Osteoblast (primary cell): ENCODE measurements around the gene LPCAT1. TPM values are rescaled to one million over a fixed set of nuclear protein-coding genes. Genes with fewer than 3 reads are reported as not detected.

Experiments
- DNase-seq: peaks from one replicate; pipeline ENCODE4 v3.0.0; 2011; ENCODE audit warnings: low spot score, mixed read lengths; ENCODE audit not compliant: insufficient read length; ENCODE audit errors: missing footprints
- H2AFZ ChIP-seq: 2 replicates; pipeline ENCODE4 v1.6.0; 2011; ENCODE audit warnings: mild to moderate bottlenecking, low read length
- H3K27ac ChIP-seq: 2 replicates; pipeline ENCODE4 v1.5.1; 2011; ENCODE audit warnings: mild to moderate bottlenecking, low read depth, low read length, moderate library complexity
- H3K27me3 ChIP-seq: 2 replicates; pipeline ENCODE4 v1.6.0; 2012; ENCODE audit warnings: mild to moderate bottlenecking, control low read depth, inconsistent platforms, low read length, moderate library complexity; ENCODE audit not compliant: insufficient read depth
- H3K36me3 ChIP-seq: 2 replicates; pipeline ENCODE4 v1.5.1; 2011; ENCODE audit warnings: mild to moderate bottlenecking, low read length, control low read depth, moderate library complexity; ENCODE audit not compliant: insufficient read depth
- H3K4me1 ChIP-seq: 2 replicates; pipeline ENCODE4 v1.5.1; 2011; ENCODE audit warnings: mild to moderate bottlenecking, low read length, control low read depth, moderate library complexity; ENCODE audit not compliant: insufficient read depth
- H3K4me2 ChIP-seq: 2 replicates; pipeline ENCODE4 v1.6.0; 2011; ENCODE audit warnings: mild to moderate bottlenecking, low read length; ENCODE audit not compliant: insufficient read depth
- H3K4me3 ChIP-seq: fragments of 200-600 bp; sonication (generic); 3 replicates; pipeline ENCODE4 v1.5.1; 2012; ENCODE audit warnings: mild to moderate bottlenecking, low read length, inconsistent platforms; ENCODE audit not compliant: insufficient read depth
- H3K79me2 ChIP-seq: 2 replicates; pipeline ENCODE4 v1.6.0; 2012; ENCODE audit warnings: mild to moderate bottlenecking, low read length, control low read depth, inconsistent platforms; ENCODE audit not compliant: insufficient read depth
- H3K9me3 ChIP-seq: 2 replicates; pipeline ENCODE4 v1.5.1; 2011; ENCODE audit warnings: low read depth, low read length, control low read depth
- H4K20me1 ChIP-seq: 2 replicates; pipeline ENCODE4 v1.6.0; 2012; ENCODE audit warnings: mild to moderate bottlenecking, low read length, control low read depth; ENCODE audit not compliant: insufficient read depth
- total RNA-seq: library from RNA; depleted of rRNA; stranded (reverse); fragments of >200 nt; gene quantifications from 2 replicates; pipeline ENCODE4 v1.2.3, GENCODE V29; 2012
- TF ChIP-seq, protein P1 (sequence below): IDR thresholded peaks from 2 replicates; pipeline ENCODE4 v1.5.1; 2011; ENCODE audit warnings: mild to moderate bottlenecking, low read depth, low read length, moderate library complexity; ENCODE audit errors: extremely low read depth

Gene LPCAT1
- total RNA-seq, 1 donor = 11.6 TPM

DNA sequence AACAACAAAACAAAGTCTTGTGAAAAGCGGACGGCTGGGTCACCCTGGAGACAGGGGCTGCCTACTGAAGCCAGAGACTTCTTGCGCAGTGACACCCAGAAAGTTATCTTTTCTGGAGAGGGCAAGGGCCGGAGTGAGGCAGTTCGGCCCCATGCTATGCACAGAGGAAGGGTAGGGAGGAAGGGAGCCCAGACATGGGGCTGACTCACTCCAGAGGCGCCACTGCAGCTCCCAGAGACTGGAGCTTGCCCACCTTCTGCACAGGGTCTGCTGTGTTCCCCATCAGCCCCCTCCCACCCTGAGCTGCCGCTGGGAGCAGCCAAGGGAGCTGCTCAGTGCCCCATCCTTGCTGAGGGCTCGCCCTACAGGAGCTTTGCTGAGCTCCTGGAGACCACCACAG, 91.9 kb downstream of the LPCAT1 start:
- Histone ChIP-seq H3K4me3 (no peak overlapping the region), H3K36me3 (no peaks in the 10 kb centered on the region), H3K27me3 (no peaks in the 10 kb centered on the region), H3K79me2 (no peaks in the 10 kb centered on the region), H3K9me3 (peaks cover 14% of the 10 kb centered on the region), H3K4me2 (no peak overlapping the region), H4K20me1 (no peaks in the 10 kb centered on the region), H3K27ac (no peak overlapping the region), H3K4me1 (no peaks in the 10 kb centered on the region), H2AFZ (no peak overlapping the region)
- peak; percentile 62 for DNase-seq
- TF ChIP-seq, protein P1, sequence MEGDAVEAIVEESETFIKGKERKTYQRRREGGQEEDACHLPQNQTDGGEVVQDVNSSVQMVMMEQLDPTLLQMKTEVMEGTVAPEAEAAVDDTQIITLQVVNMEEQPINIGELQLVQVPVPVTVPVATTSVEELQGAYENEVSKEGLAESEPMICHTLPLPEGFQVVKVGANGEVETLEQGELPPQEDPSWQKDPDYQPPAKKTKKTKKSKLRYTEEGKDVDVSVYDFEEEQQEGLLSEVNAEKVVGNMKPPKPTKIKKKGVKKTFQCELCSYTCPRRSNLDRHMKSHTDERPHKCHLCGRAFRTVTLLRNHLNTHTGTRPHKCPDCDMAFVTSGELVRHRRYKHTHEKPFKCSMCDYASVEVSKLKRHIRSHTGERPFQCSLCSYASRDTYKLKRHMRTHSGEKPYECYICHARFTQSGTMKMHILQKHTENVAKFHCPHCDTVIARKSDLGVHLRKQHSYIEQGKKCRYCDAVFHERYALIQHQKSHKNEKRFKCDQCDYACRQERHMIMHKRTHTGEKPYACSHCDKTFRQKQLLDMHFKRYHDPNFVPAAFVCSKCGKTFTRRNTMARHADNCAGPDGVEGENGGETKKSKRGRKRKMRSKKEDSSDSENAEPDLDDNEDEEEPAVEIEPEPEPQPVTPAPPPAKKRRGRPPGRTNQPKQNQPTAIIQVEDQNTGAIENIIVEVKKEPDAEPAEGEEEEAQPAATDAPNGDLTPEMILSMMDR = no peak

DNA sequence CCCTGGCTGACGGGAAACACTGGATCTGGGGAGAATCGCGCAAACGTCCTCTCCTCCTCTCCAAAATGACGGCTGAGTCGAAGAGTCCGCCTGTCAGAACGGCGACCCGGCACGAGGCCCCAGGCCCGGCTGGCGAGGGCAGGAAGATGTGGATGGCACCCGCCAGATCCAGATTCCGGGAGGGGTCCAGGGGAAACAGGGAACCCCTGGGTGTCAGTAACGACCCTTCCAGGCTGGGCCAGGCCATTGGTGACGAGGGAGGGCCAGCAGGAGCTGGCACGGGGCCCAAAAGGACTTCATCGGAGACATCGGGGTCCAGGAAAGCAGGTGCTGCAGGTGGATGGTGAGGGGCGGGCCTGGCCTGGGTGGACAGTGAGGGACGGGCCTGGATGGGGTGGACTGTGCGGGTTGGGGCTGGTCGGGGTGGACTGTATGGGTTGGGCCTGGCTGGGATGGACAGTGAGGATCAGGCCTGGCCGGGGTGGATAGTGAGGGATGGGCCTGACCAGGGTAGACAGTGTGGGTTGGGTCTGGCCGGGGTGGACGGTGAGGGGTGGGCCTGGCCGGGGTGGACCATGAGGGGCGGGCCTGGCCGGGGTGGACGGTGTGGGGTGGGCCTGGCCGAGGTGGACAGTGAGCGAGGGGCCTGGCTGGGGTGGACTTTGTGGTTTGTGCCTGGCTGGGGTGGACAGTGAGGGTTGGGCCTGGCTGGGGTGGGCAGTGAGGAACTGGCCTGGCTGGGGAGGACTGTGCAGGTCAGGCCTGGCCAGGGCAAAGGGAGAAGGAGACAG, 92.5 kb downstream of the LPCAT1 start:
- Histone ChIP-seq H3K4me2 (no peak overlapping the region), H3K4me3 (no peak overlapping the region), H3K27me3 (no peaks in the 10 kb centered on the region), H3K79me2 (no peaks in the 10 kb centered on the region), H3K4me1 (no peaks in the 10 kb centered on the region), H2AFZ (no peak overlapping the region), H3K27ac (no peak overlapping the region), H3K9me3 (peaks cover 14% of the 10 kb centered on the region), H3K36me3 (no peaks in the 10 kb centered on the region), H4K20me1 (no peaks in the 10 kb centered on the region)
- peak; percentile 49 for DNase-seq
- TF ChIP-seq, protein P1 = no peak

DNA sequence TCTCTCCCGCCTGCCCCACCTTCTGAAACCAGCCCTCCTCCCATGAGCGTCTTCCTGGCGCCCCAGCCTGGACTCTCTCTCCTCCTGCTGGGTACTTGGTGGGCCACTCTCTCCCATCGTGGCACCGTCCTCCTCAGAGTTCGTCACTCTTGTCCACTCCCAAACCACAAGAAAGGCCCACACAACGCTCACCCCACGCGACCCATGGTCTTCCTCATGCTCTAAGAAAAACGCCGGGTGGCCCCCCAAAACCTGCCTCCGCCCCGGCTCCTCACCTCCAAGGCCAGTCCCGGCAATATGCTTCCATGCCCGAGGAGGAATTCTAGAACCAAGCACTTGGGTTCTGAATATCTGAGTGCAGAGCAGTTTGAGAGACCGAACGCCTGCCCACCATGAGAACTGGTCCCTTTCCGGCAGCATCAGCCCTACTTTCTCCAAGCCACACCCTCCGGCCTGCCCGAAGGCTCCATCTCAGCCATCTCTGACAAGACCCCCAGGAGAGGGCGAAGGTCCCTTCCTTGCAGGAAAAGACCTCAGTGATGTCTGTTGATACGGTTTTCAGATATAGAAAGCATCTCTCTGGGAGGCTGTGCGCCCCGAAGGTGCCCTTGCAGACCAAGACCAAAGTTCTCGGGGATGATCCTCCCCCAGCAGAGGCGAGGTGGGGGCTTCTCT, 93.5 kb downstream of the LPCAT1 start:
- peaks cover 14% of the 10 kb centered on the region for H3K9me3 ChIP-seq
- H3K79me2 ChIP-seq = no peaks in the 10 kb centered on the region
- H2AFZ ChIP-seq = no peak overlapping the region
- H4K20me1 ChIP-seq = no peaks in the 10 kb centered on the region
- H3K4me3 ChIP-seq = no peak overlapping the region
- H3K4me2 ChIP-seq = no peak overlapping the region
- no peaks in the 10 kb centered on the region for H3K27me3 ChIP-seq
- DNase-seq = peak; percentile 48
- H3K27ac ChIP-seq = no peak overlapping the region
- no peaks in the 10 kb centered on the region for H3K36me3 ChIP-seq
- H3K4me1 ChIP-seq = no peaks in the 10 kb centered on the region
- TF ChIP-seq, protein P1 = no peak

DNA sequence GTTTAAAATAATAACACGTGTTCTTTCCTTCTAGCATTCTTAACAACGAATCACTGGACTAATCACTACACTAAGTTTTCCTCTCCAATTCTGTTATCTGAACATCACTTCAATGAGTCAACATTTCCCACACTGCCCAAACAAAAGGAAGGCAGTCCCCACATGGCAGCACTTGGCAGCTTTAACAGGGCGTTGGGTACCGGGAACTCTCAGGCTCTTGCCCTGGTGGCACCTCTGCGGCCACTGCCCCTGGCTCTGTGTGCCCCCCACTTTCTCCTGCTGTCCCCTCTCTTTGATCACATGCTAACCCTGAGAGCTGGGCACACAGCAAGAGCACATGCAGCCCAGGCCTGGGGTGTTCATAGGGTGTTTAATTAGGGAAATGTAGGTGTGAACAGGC, 94.3 kb downstream of the LPCAT1 start:
- Histone ChIP-seq H3K9me3 (peaks cover 14% of the 10 kb centered on the region), H3K27ac (no peak overlapping the region), H2AFZ (no peak overlapping the region), H3K4me1 (no peaks in the 10 kb centered on the region), H3K79me2 (no peaks in the 10 kb centered on the region), H3K36me3 (no peaks in the 10 kb centered on the region), H4K20me1 (no peaks in the 10 kb centered on the region), H3K4me3 (no peak overlapping the region), H3K27me3 (no peaks in the 10 kb centered on the region), H3K4me2 (no peak overlapping the region)
- TF ChIP-seq, protein P1 = no peak
- DNase-seq = no peak
